H54 (cell line): Measurements from ENCODE around the gene DET1.
A peak's percentile ranks its signal among the peaks of the same experiment; 100 is the strongest.
"Not testable (repeated sequence)": the region's sequence is repeated elsewhere in the genome, so short reads cannot be mapped to it uniquely, and the experiment has no call there.

Experiments
- DNase-seq: peaks from one replicate; pipeline ENCODE4 v3.0.0; 2011; ENCODE audit warnings: low spot score, mixed read lengths; ENCODE audit not compliant: insufficient read length
- FAIRE-seq: peaks from 3 replicates; lab custom pipeline; 2011; peaks lifted over from hg19 to GRCh38; lab: Jason Lieb, UNC
- POLR2A ChIP-seq: IDR thresholded peaks from 2 replicates; pipeline ENCODE4 v1.6.1; 2011; ENCODE audit warnings: low read depth, mild to moderate bottlenecking, low read length

DET1 gene

DNA sequence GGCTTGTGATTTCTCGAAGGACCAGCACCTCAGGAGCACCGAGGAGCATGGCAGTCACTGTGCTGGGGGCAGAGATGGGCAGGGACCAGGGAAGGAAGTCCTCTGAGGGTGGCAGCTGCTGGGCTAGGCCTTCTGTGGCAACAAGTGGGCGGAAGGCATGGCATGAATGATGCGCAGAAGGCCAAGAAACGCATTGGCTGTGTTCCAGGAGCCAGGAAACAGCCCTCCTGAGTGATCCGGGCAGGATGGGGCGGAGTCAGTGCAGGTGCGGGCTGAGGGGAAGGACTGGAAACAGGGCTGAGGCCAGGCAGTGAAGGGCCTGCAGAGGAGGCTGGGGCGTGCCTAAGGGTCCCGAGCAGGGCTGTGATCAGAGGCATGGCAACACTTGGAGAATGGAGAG lies 55.3 kb downstream of the DET1 start:
- no peak for DNase-seq
- no peak for TF ChIP-seq POLR2A
- no peak for FAIRE-seq

DNA sequence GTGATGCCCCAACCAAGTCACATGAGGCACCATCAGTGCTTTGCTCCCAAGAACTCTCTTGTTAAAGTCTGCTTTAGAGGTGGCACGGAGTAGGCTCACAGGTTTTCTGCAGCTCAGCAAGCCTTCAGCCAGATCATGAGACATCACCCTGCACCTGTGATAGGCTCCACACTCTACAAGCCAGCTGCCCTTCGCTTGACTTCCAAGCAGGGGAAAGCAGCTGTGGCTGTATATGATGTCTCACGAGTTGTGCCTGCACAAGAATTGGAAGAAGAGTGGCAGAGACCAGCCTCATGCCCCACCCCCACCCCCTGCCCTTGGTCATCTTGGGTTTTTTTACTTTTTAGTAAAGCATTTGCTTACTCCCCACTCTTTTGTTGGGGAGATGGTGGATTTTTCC lies 56.4 kb downstream of the DET1 start:
- FAIRE-seq = no peak
- no peak for DNase-seq
- TF ChIP-seq POLR2A = no peak

DNA sequence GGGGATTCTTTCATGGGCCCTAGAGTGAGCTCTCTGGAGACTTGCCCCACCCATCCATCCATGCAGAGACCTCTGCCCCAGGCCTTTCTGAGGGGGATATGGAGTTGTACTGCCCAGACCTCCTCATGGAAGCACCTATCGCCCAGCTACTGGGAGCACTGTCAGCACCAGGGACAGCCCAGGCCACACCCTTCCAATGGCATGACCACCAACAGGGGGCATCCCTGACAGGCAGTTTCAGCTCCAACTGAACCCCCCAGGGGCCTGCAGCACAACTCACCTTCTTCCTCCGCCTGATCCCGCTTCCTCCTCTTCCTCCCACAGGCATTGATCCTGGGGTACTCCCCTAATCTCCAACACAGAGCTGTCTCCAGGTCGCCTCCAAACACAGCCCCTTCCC lies 57.2 kb downstream of the DET1 start:
- DNase-seq (no peak), FAIRE-seq (no peak)
- no peak for TF ChIP-seq POLR2A

DNA sequence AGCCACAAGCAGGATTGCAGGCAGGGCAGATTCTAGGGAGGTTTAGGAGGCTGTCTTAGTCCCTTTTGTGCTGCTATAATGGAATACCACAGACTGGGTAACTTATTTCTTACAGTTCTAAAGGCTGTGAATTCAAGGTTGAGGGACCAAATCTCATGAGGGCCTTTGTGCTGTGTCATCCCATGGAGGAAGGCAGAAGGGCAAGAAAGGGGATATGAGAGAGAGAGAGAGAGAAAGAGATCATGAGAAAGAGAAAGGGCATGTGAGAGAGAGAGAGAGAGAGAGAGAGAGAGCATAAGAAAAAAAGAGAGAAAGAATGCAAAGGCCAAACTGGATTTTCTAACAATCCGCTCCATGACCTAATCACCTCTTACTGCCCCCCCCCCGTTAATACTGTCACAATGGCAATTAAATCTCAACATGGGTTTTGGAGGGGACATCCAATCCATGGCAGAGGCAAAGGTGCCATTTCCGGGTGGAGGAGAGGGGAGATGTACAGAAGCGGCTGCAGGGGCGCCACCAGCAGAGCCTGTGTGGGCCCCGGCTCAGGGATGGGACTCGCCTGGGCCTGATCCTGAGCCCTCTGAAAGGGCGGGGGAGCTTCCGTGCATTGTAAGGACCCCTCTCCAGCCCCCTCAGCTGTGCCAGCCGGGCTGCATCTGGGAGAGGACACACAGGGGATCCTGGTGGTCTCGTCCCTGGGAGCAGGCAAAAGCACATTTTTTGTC lies 58.5 kb downstream of the DET1 start:
- TF ChIP-seq POLR2A = no peak
- DNase-seq = no peak

DNA sequence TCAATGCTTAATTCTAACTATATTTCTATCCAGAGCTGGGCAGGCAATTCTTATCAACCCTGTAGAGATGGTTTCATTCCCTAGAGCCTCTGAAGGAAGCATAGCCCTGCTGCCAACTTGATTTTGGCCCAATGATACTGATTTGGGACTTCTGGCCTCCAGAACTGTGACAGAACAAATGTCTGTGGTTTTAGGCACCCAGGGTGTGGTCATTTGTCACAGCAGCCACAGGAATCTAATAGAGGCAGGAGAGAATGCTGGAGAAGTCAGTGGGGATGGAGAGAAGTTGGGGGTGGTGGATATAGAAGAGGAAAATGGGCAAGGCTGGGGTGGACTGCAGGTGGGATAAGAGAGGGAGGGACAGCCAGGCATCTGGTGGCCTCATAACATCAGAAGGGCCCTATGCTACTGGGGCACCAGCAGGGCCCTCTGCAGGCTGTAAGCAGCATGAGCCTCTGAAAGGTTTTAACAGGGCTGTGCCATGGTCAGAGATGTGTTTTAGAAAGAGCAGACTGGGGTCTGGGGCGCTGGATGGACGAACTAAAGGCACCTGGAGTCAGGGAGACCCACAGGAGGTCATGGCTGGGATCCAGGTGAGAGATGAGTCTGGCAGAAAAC lies 59.2 kb downstream of the DET1 start:
- no peak for DNase-seq
- no peak for TF ChIP-seq POLR2A

More for the DNA sequence above, 58.5 kb downstream of the DET1 start:
- no peak for FAIRE-seq

DNA sequence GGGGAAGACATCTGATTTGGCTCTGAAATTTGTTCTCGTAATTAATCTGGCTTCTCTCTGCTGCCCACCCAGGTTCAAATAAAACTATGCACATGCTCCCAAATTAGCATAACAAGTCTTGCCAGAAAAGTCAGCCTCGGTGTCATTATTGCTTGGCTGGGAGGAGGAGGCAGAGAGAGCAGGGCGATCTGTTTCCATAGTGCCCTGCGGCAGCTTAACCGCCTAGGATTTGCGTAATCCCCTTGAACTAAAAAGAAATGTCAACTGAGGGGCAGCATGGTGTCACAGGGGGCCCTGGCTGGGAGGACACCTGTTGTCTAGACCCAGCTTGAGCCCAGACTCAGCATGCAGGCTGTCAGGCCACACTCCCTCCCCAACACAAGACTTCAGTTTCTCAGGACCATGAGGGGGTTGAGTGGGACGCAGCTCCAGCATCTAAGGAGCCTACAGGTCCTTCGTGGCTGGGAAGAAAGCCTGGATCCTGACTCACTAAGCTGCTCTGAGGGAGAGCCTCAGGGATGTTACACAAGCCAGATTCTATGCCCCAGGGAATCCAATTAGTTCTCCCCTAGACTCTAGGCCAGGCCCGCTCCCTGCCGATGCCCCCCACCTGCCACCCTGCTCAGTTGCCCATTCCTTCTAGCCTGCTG lies 61.7 kb downstream of the DET1 start:
- no peak for FAIRE-seq
- no peak for DNase-seq
- TF ChIP-seq POLR2A = no peak

More for the DNA sequence above, 59.2 kb downstream of the DET1 start:
- FAIRE-seq = no peak

DNA sequence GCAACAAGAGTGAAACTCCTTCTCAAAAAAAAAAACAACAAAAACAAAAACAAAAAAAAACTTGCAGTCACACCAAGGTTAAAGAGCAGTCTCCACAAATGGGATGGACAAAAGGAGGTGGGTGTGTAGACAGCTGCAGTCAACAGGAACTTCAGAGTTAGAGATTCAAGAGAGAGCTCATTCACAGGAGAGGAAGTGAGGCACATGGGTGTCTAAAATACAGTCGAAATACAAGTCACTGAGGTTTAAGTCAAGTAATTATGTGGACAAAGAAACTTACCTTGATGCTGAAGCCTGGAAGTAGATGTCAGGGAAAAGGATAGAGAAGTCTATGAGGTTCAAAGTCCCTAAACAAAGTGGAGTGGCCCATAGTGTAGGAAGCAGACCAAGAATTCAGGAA lies 64.2 kb downstream of the DET1 start:
- DNase-seq = no peak
- no peak for FAIRE-seq
- TF ChIP-seq POLR2A = no peak

DNA sequence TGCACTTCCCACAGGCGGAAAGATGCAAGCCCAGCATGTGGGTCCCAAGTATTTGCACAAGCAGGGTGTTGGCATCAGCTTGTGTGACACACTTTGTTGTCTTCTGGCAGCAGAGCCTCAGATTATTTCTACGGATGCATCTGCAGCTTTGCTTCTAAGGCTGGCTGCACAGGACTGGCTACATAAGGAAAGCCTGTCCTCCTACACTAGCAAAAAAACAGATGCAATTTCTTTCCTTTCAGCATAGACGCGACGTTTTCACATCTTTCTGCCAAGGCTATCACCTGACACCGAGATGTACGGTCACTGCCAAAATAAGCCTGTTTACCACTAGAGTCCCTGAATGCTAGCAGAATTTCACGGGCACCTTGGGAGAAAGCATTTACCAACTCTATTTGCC lies 65.5 kb downstream of the DET1 start:
- no peak for DNase-seq
- no peak for TF ChIP-seq POLR2A
- FAIRE-seq = no peak

DNA sequence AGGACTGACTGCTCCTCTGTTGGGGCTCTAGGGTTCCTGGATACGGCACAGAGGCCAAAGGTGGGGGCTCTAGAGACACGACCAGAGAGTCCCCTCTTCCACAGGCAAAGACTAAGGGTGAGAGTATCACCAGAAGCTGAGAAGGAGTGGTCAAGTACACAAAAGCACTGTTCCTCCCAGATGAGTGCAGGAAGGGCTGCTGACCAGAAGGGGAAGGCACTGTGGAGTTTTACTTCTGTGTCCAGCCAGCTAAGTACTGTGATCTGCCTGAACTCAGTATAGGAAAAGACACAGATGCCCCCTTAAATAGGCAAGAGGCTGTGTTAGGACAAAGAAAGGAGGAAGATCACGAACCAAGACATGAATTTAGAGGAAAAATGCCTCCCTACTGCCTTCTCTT lies 67.3 kb downstream of the DET1 start:
- DNase-seq (no peak), FAIRE-seq (no peak)
- TF ChIP-seq POLR2A = no peak

DNA sequence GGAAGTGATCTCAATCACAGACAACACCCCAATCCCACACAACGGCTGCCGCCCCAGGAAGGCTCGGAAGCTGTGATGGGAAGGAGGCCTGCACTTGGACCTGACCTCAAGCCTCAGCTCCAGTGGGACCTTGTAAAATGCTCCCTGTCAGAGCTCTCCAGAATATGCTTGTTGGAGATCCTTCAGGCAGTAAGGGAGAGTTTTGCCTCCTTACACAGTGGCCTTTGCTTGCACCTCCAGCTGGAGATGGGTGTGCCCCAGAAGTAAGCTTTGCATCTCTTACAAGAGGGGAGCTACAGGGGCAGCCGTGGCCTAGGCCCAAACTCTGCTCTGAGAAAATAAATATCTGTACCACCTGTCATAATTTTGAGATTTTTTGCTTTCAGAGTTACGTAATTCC lies 68.6 kb downstream of the DET1 start:
- no peak for DNase-seq
- TF ChIP-seq POLR2A = no peak
- FAIRE-seq = no peak

DNA sequence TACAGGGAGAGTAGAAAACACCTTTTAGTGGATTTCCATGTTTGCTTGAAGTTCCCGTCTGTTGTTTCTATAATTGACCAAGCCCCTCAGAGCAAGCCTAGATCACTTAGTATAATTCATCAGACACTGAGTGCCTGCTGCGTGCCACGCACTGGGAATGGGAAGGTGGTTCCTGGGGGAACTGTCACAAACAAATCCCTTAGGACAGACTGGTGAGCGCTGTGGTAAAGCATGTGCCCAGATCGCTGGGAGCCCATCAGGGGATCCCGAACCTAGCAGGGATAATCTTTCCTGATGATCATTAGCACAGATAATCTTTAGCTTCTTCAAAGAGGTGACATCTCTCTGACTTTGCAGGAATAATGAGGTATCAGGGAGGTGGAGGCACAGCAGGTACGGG lies 69.4 kb downstream of the DET1 start:
- FAIRE-seq (no peak), DNase-seq (no peak)
- no peak for TF ChIP-seq POLR2A

DNA sequence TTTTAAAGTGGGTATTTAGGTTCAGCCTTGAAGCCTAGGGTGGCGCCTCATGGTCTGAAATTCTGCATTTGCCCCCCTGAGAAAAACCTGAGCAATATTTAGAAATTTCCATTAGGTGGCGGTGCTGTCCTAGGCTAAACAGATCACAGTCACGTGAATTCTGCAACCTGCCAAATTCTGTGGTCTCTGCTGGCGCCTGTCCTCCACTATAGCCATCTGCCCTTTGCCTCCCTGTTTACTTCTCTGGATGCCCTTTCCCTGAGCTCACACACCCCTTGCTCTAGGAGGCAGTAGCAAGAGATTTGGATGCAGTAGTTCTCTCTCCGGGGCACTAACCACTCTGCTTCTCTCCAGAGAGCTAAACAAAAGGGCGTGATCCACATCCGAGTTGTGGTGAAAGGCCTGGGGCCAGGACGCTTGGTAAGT lies 69.8 kb downstream of the DET1 start:
- DNase-seq = peak; percentile 15
- FAIRE-seq = no peak
- TF ChIP-seq POLR2A = no peak

DNA sequence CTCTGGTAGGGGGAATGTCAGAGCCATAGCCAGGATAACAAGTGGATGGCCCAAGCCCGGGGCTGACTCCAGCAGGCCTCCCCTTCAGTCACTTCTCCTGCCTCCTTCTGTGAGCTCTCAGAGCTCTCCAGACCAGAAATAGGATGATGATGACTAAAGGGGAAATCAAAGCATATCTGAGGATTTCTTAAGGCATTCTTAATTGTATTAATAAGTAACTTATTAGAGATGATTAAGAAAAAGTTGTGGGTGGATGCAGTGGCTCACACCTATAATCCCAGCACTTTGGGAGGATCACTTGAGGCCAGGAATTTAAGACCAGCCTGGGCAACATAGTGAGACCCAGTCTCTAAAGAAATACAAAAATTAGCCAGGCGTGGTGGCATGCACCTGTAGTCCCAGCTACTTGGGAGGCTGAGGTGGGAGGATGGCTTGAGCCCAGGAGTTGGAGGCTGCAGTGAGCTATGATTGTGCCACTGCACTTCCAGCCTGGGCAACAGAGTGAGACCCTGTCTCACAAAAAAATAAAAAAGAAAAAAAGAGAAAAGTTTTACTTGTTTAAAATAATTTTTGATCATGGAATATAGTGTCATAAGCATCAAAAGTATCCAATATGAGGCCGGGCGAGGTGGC lies 72.7 kb downstream of the DET1 start:
- not testable (repeated sequence) for FAIRE-seq, DNase-seq

DNA sequence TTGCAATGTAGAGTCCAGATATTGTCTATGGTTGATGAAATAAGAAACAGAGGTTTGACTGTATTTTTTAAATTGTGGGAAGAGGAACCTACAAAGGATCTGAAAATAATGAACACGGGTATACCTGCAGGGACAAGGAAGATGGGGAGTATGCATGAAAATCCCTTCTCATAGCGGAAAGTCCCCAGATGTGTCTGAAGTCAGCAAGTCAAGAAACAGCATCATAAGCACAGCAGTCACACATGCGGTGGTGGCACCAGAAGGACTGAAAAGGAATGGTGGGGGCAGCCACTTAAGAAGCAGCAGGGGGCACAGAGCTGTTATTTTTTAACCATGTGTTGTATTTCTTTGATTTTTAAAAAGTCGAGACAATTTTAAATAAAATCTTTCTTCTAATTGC lies 74.3 kb downstream of the DET1 start:
- no peak for DNase-seq
- FAIRE-seq = no peak
- TF ChIP-seq POLR2A = no peak
